Skeletal muscle tissue (tissue), 4 donors: Measurements from ENCODE around the gene CNTNAP5. TPM values are rescaled to one million over a fixed set of nuclear protein-coding genes. Genes with fewer than 3 reads are reported as not detected.

Experiments
- H3K27ac ChIP-seq: one replicate; pipeline ENCODE4 v1.7.0; 2013; ENCODE audit warnings: mild to moderate bottlenecking, low read depth, low read length, inconsistent platforms
- H3K27me3 ChIP-seq, 3 donors: one replicate each; pipeline ENCODE4 v1.7.0; 2013; ENCODE audit warnings: low read length in 3 of 3; ENCODE audit not compliant: control insufficient read depth in 3 of 3, insufficient read depth in 3 of 3
- H3K36me3 ChIP-seq, 3 donors: one replicate each; pipeline ENCODE4 v1.7.0; 2013; ENCODE audit warnings: low read length in 3 of 3; ENCODE audit not compliant: control insufficient read depth in 3 of 3, insufficient read depth in 3 of 3
- H3K4me1 ChIP-seq, 3 donors: one replicate each; pipeline ENCODE4 v1.7.0; 2013; ENCODE audit warnings: low read length in 3 of 3, mild to moderate bottlenecking in 3 of 3; ENCODE audit not compliant: control insufficient read depth in 3 of 3, insufficient read depth in 3 of 3
- H3K4me3 ChIP-seq, 3 donors: one replicate each; pipeline ENCODE4 v1.7.0; 2013; ENCODE audit warnings: low read length in 3 of 3
- H3K9ac ChIP-seq, 3 donors: one replicate each; pipeline ENCODE4 v1.7.0; 2013; ENCODE audit warnings: low read length in 3 of 3, mild to moderate bottlenecking in 3 of 3, moderate library complexity in 2 of 3, low read depth in 1 of 3
- H3K9me3 ChIP-seq, 3 donors: one replicate each; pipeline ENCODE4 v1.7.0; 2013; ENCODE audit warnings: low read length in 3 of 3; ENCODE audit not compliant: control insufficient read depth in 3 of 3
- total RNA-seq: library from RNA; depleted of rRNA; stranded (reverse); fragments of >200 nt; gene quantifications from one replicate; pipeline ENCODE4 v1.2.3, GENCODE V29; 2014
- donor health status: Osteomylitis.

The CNTNAP5 gene
- total RNA-seq, 1 donor from 2014 or later = not detected

DNA sequence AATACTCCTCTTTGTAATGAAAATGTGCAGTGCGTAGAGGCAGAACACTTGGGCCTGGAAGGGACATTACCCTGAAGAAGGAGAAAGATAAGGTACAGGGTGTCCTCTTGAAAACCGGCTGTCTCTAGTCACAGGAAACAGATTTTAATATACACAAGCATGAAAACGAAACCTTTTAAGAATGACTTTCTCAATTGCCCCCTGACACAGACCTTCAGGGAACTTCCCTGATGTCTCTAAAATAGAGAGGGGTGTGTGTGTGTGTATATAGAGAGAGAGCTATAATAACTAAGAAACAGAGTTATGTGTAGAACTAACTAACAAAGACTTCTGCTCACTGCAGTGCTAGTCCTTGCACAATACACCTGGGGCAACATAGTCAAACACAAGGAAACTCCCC lies 780.0 kb downstream of the CNTNAP5 start:
- no peak overlapping the region for H3K27ac ChIP-seq
- no peaks in the 10 kb centered on the region for H3K9me3 ChIP-seq
- H3K4me1 ChIP-seq = no peaks in the 10 kb centered on the region
- no peaks in the 10 kb centered on the region for H3K27me3 ChIP-seq
- H3K9ac ChIP-seq = no peak overlapping the region
- no peaks in the 10 kb centered on the region for H3K36me3 ChIP-seq
- no peak overlapping the region for H3K4me3 ChIP-seq

DNA sequence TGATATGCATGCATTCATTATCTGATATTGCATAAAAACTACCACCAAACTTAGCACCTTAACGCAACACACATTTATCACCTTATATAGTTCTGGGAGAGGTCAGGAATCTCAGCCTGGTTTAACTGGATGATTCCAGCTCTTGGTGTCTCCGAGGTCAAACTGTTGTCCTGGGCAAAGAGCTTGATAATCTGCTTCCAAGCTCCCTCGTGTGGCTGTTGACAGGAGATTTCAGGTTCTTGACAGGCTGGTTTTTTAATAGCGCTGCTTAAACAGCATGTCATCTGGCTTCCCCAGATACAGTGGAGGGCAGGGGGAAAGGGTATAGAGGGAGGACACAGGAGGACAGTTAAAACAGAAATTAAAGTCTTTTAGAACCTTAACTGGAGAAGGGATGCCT lies 785.0 kb downstream of the CNTNAP5 start:
- no peak overlapping the region for H3K4me3 ChIP-seq
- H3K4me1 ChIP-seq = no peaks in the 10 kb centered on the region
- H3K27ac ChIP-seq = no peak overlapping the region
- no peaks in the 10 kb centered on the region for H3K27me3 ChIP-seq
- no peak overlapping the region for H3K9ac ChIP-seq
- H3K9me3 ChIP-seq = no peaks in the 10 kb centered on the region
- no peaks in the 10 kb centered on the region for H3K36me3 ChIP-seq

DNA sequence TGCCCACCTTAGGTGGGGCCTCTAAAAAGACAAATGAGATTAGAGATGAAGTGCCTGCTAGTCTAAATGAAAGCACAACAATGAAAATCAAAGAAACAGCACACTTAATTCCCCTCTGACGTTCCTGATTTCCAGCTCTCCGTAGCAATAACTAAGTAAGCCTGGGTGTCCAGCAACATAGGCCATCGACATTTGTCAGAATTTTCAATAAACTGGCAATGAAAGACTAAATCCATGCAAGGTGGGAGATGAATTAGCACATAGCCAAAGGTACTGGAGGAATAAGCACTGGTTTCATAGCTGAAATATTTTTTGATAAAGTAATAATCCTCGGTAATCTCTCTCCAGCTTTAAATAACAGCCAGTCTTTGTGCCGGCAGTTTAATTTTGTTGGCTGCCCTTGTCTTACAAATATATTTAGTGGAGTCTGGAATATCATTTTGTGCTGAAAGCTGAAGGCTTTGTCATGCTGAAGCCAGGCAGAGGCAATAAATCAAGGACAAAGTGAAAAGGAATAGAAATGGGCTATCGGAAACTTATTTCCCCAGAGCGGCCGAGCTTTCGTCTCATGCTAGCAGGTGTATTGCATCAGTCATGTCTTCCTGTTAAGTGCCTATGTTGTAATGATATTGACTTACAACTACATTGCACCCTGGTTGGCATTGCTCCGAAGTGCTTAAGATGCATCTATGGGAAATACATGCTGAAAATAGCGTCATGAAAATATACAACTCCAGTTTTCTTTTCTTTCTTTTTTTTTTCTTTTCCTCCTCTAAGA lies 790.1 kb downstream of the CNTNAP5 start:
- H3K9me3 ChIP-seq = no peaks in the 10 kb centered on the region
- no peak overlapping the region for H3K4me3 ChIP-seq
- H3K27me3 ChIP-seq = no peaks in the 10 kb centered on the region
- H3K36me3 ChIP-seq = no peaks in the 10 kb centered on the region
- H3K4me1 ChIP-seq = no peaks in the 10 kb centered on the region
- no peak overlapping the region for H3K9ac ChIP-seq
- H3K27ac ChIP-seq = no peak overlapping the region

DNA sequence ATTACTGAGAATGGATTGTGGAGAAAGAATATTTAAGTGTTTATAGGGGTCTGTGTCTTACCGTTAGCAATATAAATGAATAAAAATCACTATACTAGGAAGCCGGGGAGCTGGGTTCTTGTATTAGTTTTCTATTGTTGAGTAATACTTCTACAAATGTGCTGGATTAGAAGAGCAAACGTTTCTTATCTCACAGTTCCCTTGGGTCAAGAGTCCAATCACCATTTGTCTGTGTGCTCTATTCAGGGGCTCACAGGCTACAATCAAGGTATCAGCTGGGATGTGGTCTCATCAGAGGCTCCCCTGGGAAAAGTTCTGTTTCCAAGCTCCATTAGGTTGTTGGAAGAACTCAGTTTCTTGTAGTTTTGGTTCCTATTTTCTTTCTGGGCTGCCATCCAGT lies 790.9 kb downstream of the CNTNAP5 start:
- no peaks in the 10 kb centered on the region for H3K27me3 ChIP-seq
- H3K9me3 ChIP-seq = no peaks in the 10 kb centered on the region
- no peak overlapping the region for H3K4me3 ChIP-seq
- H3K9ac ChIP-seq = no peak overlapping the region
- H3K36me3 ChIP-seq = no peaks in the 10 kb centered on the region
- H3K27ac ChIP-seq = no peak overlapping the region
- no peaks in the 10 kb centered on the region for H3K4me1 ChIP-seq

DNA sequence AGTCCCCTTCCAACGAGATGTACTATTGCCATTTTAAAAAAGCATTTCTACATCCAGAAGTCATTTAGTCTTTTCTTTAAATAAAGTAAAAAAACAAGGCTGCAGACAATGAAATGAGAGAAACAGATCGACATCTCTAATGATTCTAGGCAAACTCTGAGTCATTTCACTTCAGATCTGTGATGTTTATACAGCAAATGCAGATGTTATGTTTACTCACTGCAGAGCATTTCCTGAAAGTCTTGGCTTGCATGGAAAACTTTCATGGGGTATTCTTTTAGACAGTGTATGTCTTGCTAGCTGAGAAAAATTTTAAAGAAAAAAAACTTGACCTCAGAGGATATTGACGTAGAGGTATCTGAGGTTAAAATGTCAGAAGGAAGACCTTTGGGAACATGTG lies 797.4 kb downstream of the CNTNAP5 start:
- no peaks in the 10 kb centered on the region for H3K36me3 ChIP-seq
- no peak overlapping the region for H3K9ac ChIP-seq
- H3K4me1 ChIP-seq = no peaks in the 10 kb centered on the region
- no peaks in the 10 kb centered on the region for H3K27me3 ChIP-seq
- H3K9me3 ChIP-seq = no peaks in the 10 kb centered on the region
- H3K4me3 ChIP-seq = no peak overlapping the region
- H3K27ac ChIP-seq = no peak overlapping the region

DNA sequence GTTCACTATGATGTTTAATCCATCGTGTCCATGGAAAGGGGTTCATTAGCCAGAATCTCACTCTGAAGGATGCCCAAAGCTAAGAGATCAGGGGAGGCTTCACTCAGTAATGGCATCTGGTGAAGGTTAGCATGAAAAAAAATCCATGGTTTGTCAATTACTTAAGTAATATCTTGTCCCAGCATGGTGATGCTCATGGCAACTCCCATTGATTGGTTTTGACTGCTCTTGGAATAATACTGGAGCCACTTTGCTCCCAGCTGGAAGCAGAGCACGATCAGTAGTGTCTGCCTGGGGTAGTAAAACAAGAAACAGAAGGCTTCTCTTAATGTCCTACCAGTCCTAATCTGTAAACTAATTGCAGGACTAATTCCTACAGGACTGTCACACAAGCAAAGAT lies 799.4 kb downstream of the CNTNAP5 start:
- no peak overlapping the region for H3K4me3 ChIP-seq
- no peak overlapping the region for H3K27ac ChIP-seq
- H3K27me3 ChIP-seq = no peaks in the 10 kb centered on the region

DNA sequence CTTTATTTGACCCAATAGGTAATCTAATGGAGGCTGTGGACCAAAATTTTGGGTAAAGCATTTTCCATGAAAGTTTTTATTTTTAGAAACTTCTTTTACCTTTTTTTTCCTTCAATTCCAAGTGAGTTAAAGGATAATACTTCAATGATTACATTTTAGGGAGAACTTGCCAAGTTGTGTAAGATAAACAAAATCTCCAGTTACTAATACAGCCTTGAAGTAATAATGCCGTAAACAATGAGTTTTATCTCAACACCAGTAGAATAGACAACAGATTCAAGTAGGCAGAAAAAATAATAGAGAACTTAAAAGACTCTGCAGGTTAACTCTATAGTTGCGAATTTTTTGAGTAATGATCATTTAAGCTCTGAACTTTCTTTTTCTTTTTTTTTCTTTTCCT lies 807.4 kb downstream of the CNTNAP5 start:
- Histone ChIP-seq H3K9me3 (no peaks in the 10 kb centered on the region), H3K27ac (no peak overlapping the region), H3K4me3 (no peak overlapping the region), H3K4me1 (no peaks in the 10 kb centered on the region), H3K36me3 (no peaks in the 10 kb centered on the region), H3K9ac (no peak overlapping the region), H3K27me3 (no peaks in the 10 kb centered on the region)

More for the DNA sequence above, 799.4 kb downstream of the CNTNAP5 start:
- Histone ChIP-seq H3K4me1 (no peaks in the 10 kb centered on the region), H3K9me3 (no peaks in the 10 kb centered on the region), H3K36me3 (no peaks in the 10 kb centered on the region), H3K9ac (no peak overlapping the region)

DNA sequence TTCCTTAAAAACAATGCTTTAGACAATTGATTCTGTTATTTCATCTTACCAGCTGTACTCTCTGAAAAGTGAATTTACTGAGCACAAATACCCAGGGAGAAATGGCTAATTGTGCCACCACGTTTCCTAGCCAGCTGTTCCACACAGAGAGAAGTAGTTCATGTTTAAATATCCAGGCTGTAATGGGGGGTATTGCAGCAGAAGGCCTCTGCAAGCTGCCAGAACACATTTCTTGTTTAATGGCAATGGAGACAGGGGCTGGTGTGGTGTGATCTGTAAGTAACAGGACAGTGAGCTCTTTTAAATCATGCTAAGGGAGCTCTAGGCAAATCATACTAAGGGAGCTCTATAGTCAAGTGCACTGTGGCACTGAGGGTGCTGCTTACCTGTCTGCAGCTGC lies 809.2 kb downstream of the CNTNAP5 start:
- no peak overlapping the region for H3K27ac ChIP-seq
- H3K4me3 ChIP-seq = no peak overlapping the region
- no peaks in the 10 kb centered on the region for H3K27me3 ChIP-seq
- H3K4me1 ChIP-seq = no peaks in the 10 kb centered on the region
- H3K9me3 ChIP-seq = no peaks in the 10 kb centered on the region
- H3K9ac ChIP-seq = no peak overlapping the region
- no peaks in the 10 kb centered on the region for H3K36me3 ChIP-seq

DNA sequence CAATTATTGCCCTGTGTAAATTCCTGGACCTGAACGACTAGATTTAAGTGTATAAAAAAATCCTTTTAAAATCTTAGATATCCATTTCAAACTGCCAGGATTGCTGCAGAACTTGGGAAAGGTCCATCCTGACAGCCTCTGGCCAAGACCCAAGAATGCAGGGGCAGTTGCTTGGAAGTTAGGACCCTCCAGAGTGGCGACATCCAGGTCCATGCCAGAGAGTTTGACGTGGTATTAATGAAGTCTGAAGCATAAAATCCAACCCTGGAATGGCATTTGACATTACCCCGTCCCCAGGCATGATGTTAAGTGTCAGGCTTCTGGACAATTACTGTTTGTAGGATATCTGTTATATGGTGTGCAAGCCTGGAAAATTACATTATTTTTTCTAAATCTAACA lies 810.2 kb downstream of the CNTNAP5 start:
- Histone ChIP-seq H3K27me3 (no peaks in the 10 kb centered on the region), H3K9ac (no peak overlapping the region), H3K36me3 (no peaks in the 10 kb centered on the region), H3K4me3 (no peak overlapping the region), H3K4me1 (no peaks in the 10 kb centered on the region), H3K9me3 (no peaks in the 10 kb centered on the region), H3K27ac (no peak overlapping the region)

DNA sequence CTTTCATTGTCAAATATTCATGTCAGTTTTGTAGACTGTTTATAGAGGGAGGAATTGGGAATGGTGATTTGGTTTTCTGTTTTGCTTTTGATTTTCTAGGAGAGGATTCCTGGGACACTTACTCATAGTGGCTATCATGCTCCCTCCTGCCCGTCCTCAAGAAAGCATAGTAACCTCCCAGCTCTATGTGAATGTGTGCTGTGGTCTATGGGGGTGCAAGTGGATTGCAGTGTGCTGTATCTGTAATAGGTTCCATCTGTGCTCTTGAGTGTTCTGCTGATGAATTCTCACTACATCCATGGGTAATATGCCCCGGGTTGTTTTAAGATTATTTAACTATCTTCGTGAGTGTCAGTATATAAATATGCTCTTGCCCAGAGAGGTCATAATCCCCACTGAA lies 811.3 kb downstream of the CNTNAP5 start:
- Histone ChIP-seq H3K36me3 (no peaks in the 10 kb centered on the region), H3K9ac (no peak overlapping the region), H3K27me3 (no peaks in the 10 kb centered on the region), H3K9me3 (no peaks in the 10 kb centered on the region), H3K4me1 (no peaks in the 10 kb centered on the region), H3K4me3 (no peak overlapping the region), H3K27ac (no peak overlapping the region)
